Naive B cell (primary cell): ENCODE data around the gene MOB3B. TPM values are rescaled to one million over a fixed set of nuclear protein-coding genes. Genes with fewer than 3 reads are reported as not detected.

Experiments used
- ATAC-seq, 2 donors: fragments of 150-1000 bp; cut with Tn5 transposase; 2 replicates each; pipeline ENCODE4 v1.10.0; 2021; ENCODE audit warnings: low read depth in 2 of 2, mild to moderate bottlenecking in 2 of 2, moderate library complexity in 2 of 2
- DNase-seq: peaks from one replicate; pipeline ENCODE4 v3.0.0; 2022
- H3K27ac Mint-ChIP-seq, 6 donors: one replicate each; pipeline ENCODE4 v1.8.0; 2020 to 2022; ENCODE audit warnings: mild to moderate bottlenecking in 6 of 6, mixed read lengths in 6 of 6, moderate library complexity in 5 of 6, inconsistent platforms in 2 of 6
- H3K27me3 Mint-ChIP-seq, 3 donors: one replicate each; pipeline ENCODE4 v1.8.0; 2021 to 2022; ENCODE audit warnings: mixed read lengths in 3 of 3, mild to moderate bottlenecking in 1 of 3
- H3K36me3 Mint-ChIP-seq, 2 donors: one replicate each; pipeline ENCODE4 v1.8.0; 2020 to 2022; ENCODE audit warnings: mixed read lengths in 2 of 2, inconsistent platforms in 1 of 2, mild to moderate bottlenecking in 1 of 2
- H3K4me1 Mint-ChIP-seq, 3 donors: one replicate each; pipeline ENCODE4 v1.8.0; 2020 to 2022; ENCODE audit warnings: mixed read lengths in 3 of 3, inconsistent platforms in 1 of 3, mild to moderate bottlenecking in 1 of 3, moderate library complexity in 1 of 3
- H3K4me3 Mint-ChIP-seq, 8 donors: one replicate each; pipeline ENCODE4 v1.8.0; 2020 to 2022; ENCODE audit warnings: mild to moderate bottlenecking in 8 of 8, mixed read lengths in 8 of 8, moderate library complexity in 8 of 8, inconsistent platforms in 2 of 8
- H3K9me3 Mint-ChIP-seq, 7 donors: one replicate each; pipeline ENCODE4 v1.8.0; 2020 to 2022; ENCODE audit warnings: mixed read lengths in 7 of 7, mild to moderate bottlenecking in 5 of 7, inconsistent platforms in 2 of 7, moderate library complexity in 1 of 7
- polyA plus RNA-seq, 6 donors: library from polyadenylated mRNA; unstranded; fragments of 300-500 nt; fragmentation: Illumina TruSeq; gene quantifications; one replicate each; pipeline ENCODE4 v1.2.3, GENCODE V29; 2021; ENCODE audit warnings: low read depth in 6 of 6

Gene MOB3B
- polyA plus RNA-seq, 6 donors from 2014 or later, result 9.5 to 19.8 (median 15.7) TPM

DNA sequence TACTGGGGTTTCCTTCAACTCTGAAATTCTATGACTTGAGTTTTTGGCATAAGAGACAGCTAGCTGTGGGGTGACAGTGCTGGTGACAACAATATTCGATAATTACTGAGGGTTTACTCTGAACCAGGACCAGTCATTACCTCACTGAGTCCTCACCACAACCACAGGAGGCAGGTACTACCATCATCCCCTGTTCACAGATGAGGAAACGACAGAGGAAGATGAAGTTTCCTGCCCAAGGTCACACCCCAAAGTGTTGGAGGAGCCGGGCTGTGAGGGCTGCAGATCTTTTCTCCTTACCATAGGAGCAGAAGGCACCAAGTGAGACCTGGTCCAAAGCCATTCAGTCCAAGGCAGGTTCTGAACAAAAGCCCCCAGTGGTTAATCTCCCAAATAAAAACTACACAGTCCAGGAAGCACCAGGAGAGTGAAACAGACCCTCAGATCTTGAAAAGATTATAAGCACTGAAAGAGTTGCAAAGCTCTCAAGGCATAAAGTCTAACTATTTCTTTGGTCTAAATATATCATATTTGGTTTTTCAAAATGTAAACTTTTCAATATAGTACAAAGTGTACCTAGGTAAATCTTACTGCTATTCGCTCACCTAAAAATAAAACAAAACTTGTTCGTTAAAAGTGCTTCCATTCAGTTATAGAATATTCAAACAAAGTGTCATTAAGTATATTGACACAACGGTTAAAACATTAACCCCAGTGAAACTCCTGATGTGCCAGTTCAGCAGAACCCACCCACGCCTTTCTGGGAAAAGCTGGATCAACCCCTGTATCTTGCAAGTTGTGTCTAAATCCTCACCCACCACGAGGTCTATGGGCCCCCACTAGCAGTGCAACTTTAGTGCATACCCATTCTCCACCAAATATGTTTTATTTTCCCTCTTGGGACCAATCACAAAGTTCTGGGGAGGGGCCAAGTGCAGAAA, 150.0 kb downstream of the MOB3B start:
- DNase-seq (peak; percentile 47), ATAC-seq (peak; percentile 12 to 13)
- H3K27ac Mint-ChIP-seq, result peak overlapping the region; percentile 50 to 82 (median 69)
- H3K36me3 Mint-ChIP-seq, result no peaks in the 10 kb centered on the region
- H3K4me1 Mint-ChIP-seq, result peaks cover 64 to 98% (median 85%) of the 10 kb centered on the region in 3 donors
- H3K27me3 Mint-ChIP-seq, result no peaks in the 10 kb centered on the region
- H3K4me3 Mint-ChIP-seq, result peak overlapping the region in 7 of 8 donors; percentile 19 to 90 (median 58)
- H3K9me3 Mint-ChIP-seq, result no peaks in the 10 kb centered on the region

- ATAC-seq (peak; percentile 84 to 87), DNase-seq (peak; percentile 77)
- peaks cover 58 to 90% (median 73%) of the 10 kb centered on the region in 3 donors for H3K4me1 Mint-ChIP-seq
- H3K27ac Mint-ChIP-seq, result peak overlapping the region; percentile 35 to 94 (median 85)
- H3K27me3 Mint-ChIP-seq, result no peaks in the 10 kb centered on the region
- peak overlapping the region; percentile 43 to 90 (median 67) for H3K4me3 Mint-ChIP-seq
- no peaks in the 10 kb centered on the region for H3K36me3 Mint-ChIP-seq
- H3K9me3 Mint-ChIP-seq, result no peaks in the 10 kb centered on the region
Measured at GRCh38 chr9:27377811-27378456, 151.7 kb downstream of the MOB3B start.

GRCh38 chr9:27377147-27377807, 152.3 kb downstream of the MOB3B start:
- H3K27ac Mint-ChIP-seq, result peak overlapping the region; percentile 35 to 94 (median 85)
- H3K4me3 Mint-ChIP-seq, result peak overlapping the region; percentile 43 to 90 (median 64)
- H3K36me3 Mint-ChIP-seq, result no peaks in the 10 kb centered on the region
- no peaks in the 10 kb centered on the region for H3K9me3 Mint-ChIP-seq
- no peak for DNase-seq
- H3K4me1 Mint-ChIP-seq, result peaks cover 56 to 83% (median 71%) of the 10 kb centered on the region in 3 donors
- H3K27me3 Mint-ChIP-seq, result no peaks in the 10 kb centered on the region
- ATAC-seq, result no peak

- Mint-ChIP-seq H3K9me3 (peaks cover 0 to 3% (median 0%) of the 10 kb centered on the region in 7 donors), H3K4me3 (no peak overlapping the region), H3K27ac (no peak overlapping the region), H3K27me3 (no peaks in the 10 kb centered on the region), H3K36me3 (peaks cover 0 to 9% of the 10 kb centered on the region in 2 donors), H3K4me1 (peaks cover 45 to 76% (median 61%) of the 10 kb centered on the region in 3 donors)
- ATAC-seq (no peak), DNase-seq (no peak)
Measured at GRCh38 chr9:27373851-27374250, 155.8 kb downstream of the MOB3B start.

GRCh38 chr9:27372615-27373014, 157.0 kb downstream of the MOB3B start:
- H3K27ac Mint-ChIP-seq, result no peak overlapping the region

DNA sequence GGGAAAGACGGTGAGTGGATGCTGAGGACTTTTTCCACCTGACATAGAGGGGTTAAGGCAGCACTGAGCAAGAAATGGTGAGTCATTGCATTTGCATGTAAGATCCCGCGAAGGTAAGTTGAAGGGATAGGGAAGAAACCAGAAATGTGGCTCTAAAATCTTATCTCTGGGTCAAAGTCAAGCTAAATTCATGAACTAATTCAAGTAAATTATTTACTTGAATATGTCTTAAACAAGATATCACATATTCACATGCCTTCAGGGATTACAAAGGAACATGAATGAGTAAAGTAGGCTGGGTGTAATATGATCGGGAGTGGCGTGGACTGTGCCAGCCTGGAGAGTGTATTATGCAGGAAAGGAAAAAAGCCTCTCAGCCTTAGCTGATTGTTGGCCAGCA, 158.2 kb downstream of the MOB3B start:
- peaks cover 46 to 76% (median 61%) of the 10 kb centered on the region in 3 donors for H3K4me1 Mint-ChIP-seq
- DNase-seq, result no peak
- H3K27ac Mint-ChIP-seq, result peak overlapping the region in 1 of 6 donors; percentile 16
- H3K9me3 Mint-ChIP-seq, result peaks cover 0 to 3% (median 0%) of the 10 kb centered on the region in 7 donors
- ATAC-seq, result no peak
- H3K4me3 Mint-ChIP-seq, result no peak overlapping the region
- H3K36me3 Mint-ChIP-seq, result peaks cover 0 to 9% of the 10 kb centered on the region in 2 donors
- H3K27me3 Mint-ChIP-seq, result no peaks in the 10 kb centered on the region

More at GRCh38 chr9:27372615-27373014, 157.0 kb downstream of the MOB3B start:
- ATAC-seq (no peak), DNase-seq (no peak)
- H3K9me3 Mint-ChIP-seq, result peaks cover 0 to 3% (median 0%) of the 10 kb centered on the region in 7 donors
- peaks cover 0 to 9% of the 10 kb centered on the region in 2 donors for H3K36me3 Mint-ChIP-seq
- no peak overlapping the region for H3K4me3 Mint-ChIP-seq
- H3K4me1 Mint-ChIP-seq, result peaks cover 41 to 76% (median 61%) of the 10 kb centered on the region in 3 donors
- no peaks in the 10 kb centered on the region for H3K27me3 Mint-ChIP-seq

- Mint-ChIP-seq H3K27me3 (no peaks in the 10 kb centered on the region), H3K36me3 (peaks cover 0 to 9% of the 10 kb centered on the region in 2 donors), H3K4me1 (peaks cover 50 to 78% (median 69%) of the 10 kb centered on the region in 3 donors), H3K27ac (peak overlapping the region in 4 of 6 donors; percentile 4 to 69 (median 16)), H3K9me3 (peaks cover 0 to 3% (median 0%) of the 10 kb centered on the region in 7 donors), H3K4me3 (peak overlapping the region; percentile 31 to 85 (median 62))
- DNase-seq (no peak), ATAC-seq (peak; percentile 38 to 42)
Measured at GRCh38 chr9:27369591-27369990, 160.0 kb downstream of the MOB3B start.

DNA sequence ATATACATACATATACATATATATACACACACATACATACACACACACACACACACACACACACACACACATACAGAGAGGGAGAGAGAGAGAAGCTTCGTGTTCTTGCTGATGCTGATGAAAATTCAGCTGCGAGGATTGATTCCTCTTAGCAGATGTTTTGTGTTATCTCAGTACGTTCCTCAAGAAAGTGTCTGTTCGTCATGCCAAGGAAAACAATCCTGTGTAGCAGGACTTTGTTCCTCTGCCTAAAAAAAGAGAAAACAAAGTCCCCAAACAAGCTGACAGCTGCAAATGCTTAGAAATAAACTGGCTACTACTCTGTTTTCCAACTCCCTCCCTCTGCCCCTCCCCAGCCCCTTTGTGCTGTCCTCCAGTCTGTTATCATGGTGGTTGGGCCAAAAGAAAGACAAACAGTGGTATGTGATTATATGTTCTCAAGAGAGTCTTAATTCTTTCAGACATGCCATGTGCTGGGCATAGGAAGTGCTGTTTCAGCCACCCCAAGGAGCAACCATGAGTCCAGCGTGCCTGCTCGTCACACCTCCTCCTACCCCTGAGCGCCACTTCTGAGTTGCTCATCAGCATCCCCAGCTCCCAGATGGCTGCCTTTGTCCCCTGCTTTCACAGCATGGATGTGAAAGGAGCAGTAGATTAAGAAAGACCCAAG, 161.2 kb downstream of the MOB3B start:
- DNase-seq, result no peak
- Mint-ChIP-seq H3K4me1 (peaks cover 46 to 73% (median 69%) of the 10 kb centered on the region in 3 donors), H3K27ac (peak overlapping the region in 3 of 6 donors; percentile 9 to 87 (median 49)), H3K36me3 (peaks cover 0 to 9% of the 10 kb centered on the region in 2 donors), H3K4me3 (peak overlapping the region in 5 of 8 donors; percentile 50 to 85 (median 78)), H3K9me3 (peaks cover 0 to 3% (median 0%) of the 10 kb centered on the region in 7 donors), H3K27me3 (no peaks in the 10 kb centered on the region)
- no peak for ATAC-seq

GRCh38 chr9:27367921-27368315, 161.7 kb downstream of the MOB3B start:
- H3K36me3 Mint-ChIP-seq, result peaks cover 0 to 9% of the 10 kb centered on the region in 2 donors
- no peak for ATAC-seq
- peak overlapping the region in 1 of 6 donors; percentile 49 for H3K27ac Mint-ChIP-seq
- H3K27me3 Mint-ChIP-seq, result no peaks in the 10 kb centered on the region
- peak overlapping the region in 7 of 8 donors; percentile 7 to 78 (median 65) for H3K4me3 Mint-ChIP-seq
- H3K9me3 Mint-ChIP-seq, result peaks cover 0 to 3% (median 0%) of the 10 kb centered on the region in 7 donors
- DNase-seq, result no peak
- H3K4me1 Mint-ChIP-seq, result peaks cover 46 to 71% (median 69%) of the 10 kb centered on the region in 3 donors

DNA sequence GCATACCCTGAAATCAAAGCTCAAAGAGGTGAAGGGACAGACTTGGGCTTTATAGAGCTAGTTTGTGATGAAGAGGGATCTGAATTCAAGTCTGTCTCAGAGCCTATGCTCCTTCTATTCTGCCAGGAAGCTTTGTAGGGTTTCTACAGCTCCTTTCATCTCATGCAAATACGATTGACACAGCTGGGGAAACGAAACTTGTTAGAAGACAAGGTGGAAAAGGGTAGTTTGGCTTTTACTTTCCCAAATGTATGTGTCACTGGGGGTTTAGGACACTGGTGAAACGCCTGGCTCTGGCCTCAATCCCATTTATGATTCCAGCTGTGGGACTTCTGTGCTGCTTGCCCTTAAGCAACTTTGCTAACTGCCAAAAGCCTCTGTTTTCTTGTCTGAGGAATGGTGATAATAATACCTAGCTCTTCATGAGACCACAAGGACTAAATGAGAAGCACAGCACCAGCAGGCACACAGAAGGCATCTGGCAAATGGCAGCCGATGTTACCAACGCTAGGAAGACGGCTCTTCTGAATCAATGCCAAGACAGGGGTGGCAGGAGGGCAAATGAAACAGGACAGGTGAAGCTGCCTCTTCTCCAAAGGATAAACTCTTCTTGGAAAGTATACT, 162.3 kb downstream of the MOB3B start:
- Mint-ChIP-seq H3K27me3 (no peaks in the 10 kb centered on the region), H3K4me1 (peaks cover 42 to 77% (median 70%) of the 10 kb centered on the region in 3 donors), H3K27ac (peak overlapping the region; percentile 11 to 82 (median 50)), H3K4me3 (peak overlapping the region; percentile 16 to 88 (median 74)), H3K36me3 (peaks cover 0 to 9% of the 10 kb centered on the region in 2 donors), H3K9me3 (peaks cover 0 to 3% (median 0%) of the 10 kb centered on the region in 7 donors)
- DNase-seq (peak; percentile 47), ATAC-seq (peak; percentile 82 to 83)

- peak overlapping the region in 2 of 6 donors; percentile 64 to 65 for H3K27ac Mint-ChIP-seq
- DNase-seq, result no peak
- H3K9me3 Mint-ChIP-seq, result peaks cover 0 to 3% (median 0%) of the 10 kb centered on the region in 7 donors
- H3K27me3 Mint-ChIP-seq, result no peaks in the 10 kb centered on the region
- H3K36me3 Mint-ChIP-seq, result peaks cover 0 to 3% of the 10 kb centered on the region in 2 donors
- ATAC-seq, result peak in 1 of 2 donors; percentile 25
- peaks cover 46 to 76% (median 71%) of the 10 kb centered on the region in 3 donors for H3K4me1 Mint-ChIP-seq
- H3K4me3 Mint-ChIP-seq, result peak overlapping the region in 7 of 8 donors; percentile 15 to 88 (median 75)
Measured at GRCh38 chr9:27365707-27366376, 163.8 kb downstream of the MOB3B start.
